ENCODE measurements around the gene TMEM132C. TPM values are rescaled to one million over a fixed set of nuclear protein-coding genes. Genes with fewer than 3 reads are reported as not detected.

The TMEM132C gene
- total and polyA plus RNA-seq, 2 of the 8 experiments (the other 6 are each of a cell fraction or from before 2014, with no cell fraction given), result 0.23 to 0.76 TPM

GRCh38 chr12:128261757-128262156, 5.2 kb upstream of the TMEM132C start (continued):
- TF ChIP-seq GTF2F1 (IDR thresholded peaks at IDR 0.05; ENCODE audit: borderline replicate concordance, low read depth, low read length), result no peak
